Measurements from ENCODE around the gene POU2F3. TPM values are rescaled to one million over a fixed set of nuclear protein-coding genes. Genes with fewer than 3 reads are reported as not detected.

POU2F3 gene
- total and polyA plus RNA-seq, 2 of the 8 experiments (the other 6 are each of a cell fraction or from before 2014, with no cell fraction given): 1.0 to 2.1 TPM

DNA sequence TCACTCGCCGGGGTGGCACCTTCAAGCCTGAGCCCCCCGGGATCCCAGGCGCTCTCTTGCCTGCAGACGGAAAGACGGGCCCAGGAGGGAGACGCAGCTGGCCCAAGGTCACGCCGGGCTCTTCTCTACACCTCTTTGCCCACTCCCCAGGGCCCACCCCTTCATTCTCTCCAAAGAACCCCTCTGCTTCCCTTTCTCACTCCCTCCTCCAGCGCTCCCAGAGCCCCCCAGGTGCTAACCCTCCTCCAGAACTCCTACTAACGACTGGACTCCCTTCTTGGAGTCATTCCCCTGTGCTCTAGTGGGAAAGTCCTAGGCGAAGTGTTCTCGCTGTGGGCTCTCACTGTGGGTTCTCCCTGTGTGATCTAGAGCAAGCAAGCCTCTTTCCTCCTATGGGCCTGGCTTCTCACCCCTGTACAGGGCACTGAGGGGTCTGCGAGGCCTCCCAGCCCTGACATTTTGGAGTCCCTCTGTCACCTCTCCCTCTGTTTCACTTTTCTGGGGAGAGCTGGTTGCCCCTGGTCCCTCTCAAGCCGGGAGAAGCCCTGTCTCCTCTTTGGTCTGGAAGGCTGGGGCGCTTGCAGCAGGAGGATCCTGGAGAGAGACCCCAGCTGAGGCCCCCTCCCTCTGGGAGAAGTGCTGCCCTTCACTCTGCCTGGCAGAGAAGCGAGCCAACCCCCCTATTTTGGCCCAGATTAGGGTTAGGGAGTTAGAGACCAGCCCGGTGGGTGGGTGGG lies 28.2 kb upstream of the POU2F3 start (continued):
- TF ChIP-seq SIN3A (conservative IDR thresholded peaks at IDR 0.05 in 1 of 2, IDR thresholded peaks at IDR 0.05 in 1 of 2; ENCODE audit: low read depth in 1 of 2, low read length in 2 of 2): no peak
- no peak for TF ChIP-seq SRF (IDR thresholded peaks at IDR 0.05; ENCODE audit: low read depth, low read length)
